Pancreas (tissue), 10 donors: Measurements from ENCODE around the gene BANF2. TPM values are rescaled to one million over a fixed set of nuclear protein-coding genes. Genes with fewer than 3 reads are reported as not detected.

ENCODE experiments used
- ATAC-seq, 4 donors: fragments of 200-7000 bp; cut with Tn5 transposase; one replicate each; pipeline versions ENCODE4 v1.8.0 to v1.9.1; 2020; ENCODE audit warnings: mild to moderate bottlenecking in 4 of 4, moderate library complexity in 4 of 4
- DNase-seq, 6 donors: peaks; one replicate each; pipeline ENCODE4 v3.0.0-alpha.2; 2020
- FAIRE-seq: peaks from 2 replicates; lab custom pipeline; 2012; peaks lifted over from hg19 to GRCh38; lab: Jason Lieb, UNC
- H3K27ac ChIP-seq, 4 donors: fragments of 200-600 bp; sonication (generic); 1 replicate in 3 of 4; 2 replicates in 1 of 4; pipeline versions ENCODE4 v1.5.0 to v1.8.0; 2020
- H3K27me3 ChIP-seq, 4 donors: fragments of 200-600 bp; one replicate each; pipeline ENCODE4 v1.8.0; 2021
- H3K36me3 ChIP-seq, 3 donors: fragments of 200-600 bp; sonication (generic) in 1 of 3; one replicate each; pipeline versions ENCODE4 v1.5.0 to v1.8.0; 2020 to 2021
- H3K4me1 ChIP-seq, 3 donors: fragments of 200-600 bp; one replicate each; pipeline ENCODE4 v1.8.0; 2021
- H3K4me3 ChIP-seq, 4 donors: fragments of 200-600 bp; sonication (generic) in 2 of 4; one replicate each; pipeline versions ENCODE4 v1.5.0 to v1.8.0; 2020 to 2021
- H3K9me3 ChIP-seq, 4 donors: fragments of 200-600 bp; one replicate each; pipeline ENCODE4 v1.8.0; 2021
- CTCF ChIP-seq, 4 donors: fragments of 200-600 bp; sonication (generic) in 3 of 4; IDR thresholded peaks; one replicate each; pipeline versions ENCODE4 v1.5.0 to v1.8.0; 2021; ENCODE audit warnings: antibody characterized with exemption in 4 of 4
- WGBS, 2 donors: extraction: QIAGEN DNeasy Blood & Tissue Kit; methylation state at CpG; one replicate each; pipeline ENCODE4 v1.1.7; 2013; 5-methylcytosine and 5-hydroxymethylcytosine counted together
- intact Hi-C, 3 donors: fragments of 100-400 bp; cut with DNase I; formaldehyde crosslinking; loops; one replicate each; pipeline versions ENCODE4 v1.11.1 to v1.14.2; 2022
- polyA plus RNA-seq, 2 donors: library from polyadenylated mRNA; stranded (reverse); fragments of 200-250 nt; gene quantifications; one replicate each; pipeline ENCODE4 v1.2.3, GENCODE V29; 2013
- total RNA-seq, 6 donors: library from RNA; stranded (reverse); fragmentation: NEBNext Ultra II Directional in 4 of 6; extraction: Animal tissue kit (Norgen Biotek cat#: 25700) in 4 of 6; gene quantifications; one replicate each; pipeline versions ENCODE4 v1.2.1 to v1.2.4, GENCODE V29; 2021 to 2023
- donor health status: healthy with polysubstance abuse.
- donor health status: DM: no; HTN: no; CAD: no; lungs with moderate emphysema.
- donor health status: DM: no; HTN: no; CAD: no.
- donor health status: control.
- donor health status: control.
- donor health status: Bipolar disorder and iron deficiency.
- donor health status: DM: yes; HTN: yes; CAD: no.
- donor health status: DM: no; HTN: no; CAD: no.
- donor health status: DM: no; HTN: no; CAD: no.
- donor health status: DM: yes; HTN: yes; CAD: no.

Gene BANF2
- total and polyA plus RNA-seq, 8 donors, result 0.59 to 6.4 (median 1.5) TPM

- intact Hi-C loops, result loop anchor here in 1 of 3 donors (10.0 kb wide), 1 partner anchor 204 kb away; no protein-coding TSS in a partner anchor
- FAIRE-seq, result no peak
- peak; percentile 5 to 28 (median 19) for ATAC-seq
- peaks cover 31 to 49% (median 45%) of the 10 kb centered on the region in 3 donors for H3K4me1 ChIP-seq
- peak; percentile 77 to 95 (median 90) for DNase-seq
- peak in 1 of 4 donors; percentile 44 for TF ChIP-seq CTCF (IDR thresholded peaks at IDR 0.05)
- 0% methylated on average over 75 to 110 of the region's 110 CpGs for WGBS, 2 donors
- H3K4me3 ChIP-seq, result peak overlapping the region; percentile 45 to 87 (median 84)
- H3K27ac ChIP-seq, result peak overlapping the region; percentile 95 to 97 (median 96)
- H3K9me3 ChIP-seq, result no peaks in the 10 kb centered on the region
- no peaks in the 10 kb centered on the region for H3K27me3 ChIP-seq
- peaks cover 0 to 16% (median 0%) of the 10 kb centered on the region in 3 donors for H3K36me3 ChIP-seq
These were observed 18.7 kb upstream of the BANF2 start for GRCh38 chr20:17680836-17681725.

- H3K27ac ChIP-seq, result peak overlapping the region; percentile 95 to 97 (median 96)
- H3K4me1 ChIP-seq, result peaks cover 24 to 43% (median 40%) of the 10 kb centered on the region in 3 donors
- peak overlapping the region; percentile 65 to 87 (median 84) for H3K4me3 ChIP-seq
- no peak for TF ChIP-seq CTCF (IDR thresholded peaks at IDR 0.05)
- intact Hi-C loops, result loop anchor here in 1 of 3 donors (10.0 kb wide), 1 partner anchor 203 kb away; no protein-coding TSS in a partner anchor
- 1% methylated on average over 42 to 65 of the region's 65 CpGs for WGBS, 2 donors
- no peaks in the 10 kb centered on the region for H3K9me3 ChIP-seq
- no peak for DNase-seq
- H3K36me3 ChIP-seq, result peaks cover 0 to 12% (median 0%) of the 10 kb centered on the region in 3 donors
- H3K27me3 ChIP-seq, result no peaks in the 10 kb centered on the region
- no peak for FAIRE-seq
- ATAC-seq, result peak in 1 of 4 donors; percentile 0
These were observed 18.1 kb upstream of the BANF2 start for GRCh38 chr20:17681726-17682102.

GRCh38 chr20:17682103-17682888 is 17.5 kb upstream of the BANF2 start, which contains the start of gene RRBP1:
TSS of gene RRBP1 (minus strand) at chr20:17682242. CDS start at chr20:17660507, 21,735 bp downstream.
- DNase-seq (peak; percentile 98 to 100 (median 99)), FAIRE-seq (no peak), ATAC-seq (peak; percentile 76 to 89 (median 83))
- Histone ChIP-seq H3K9me3 (no peaks in the 10 kb centered on the region), H3K4me3 (peak within 1 kb of the TSS; percentile 65 to 87 (median 84)), H3K27ac (peak within 1 kb of the TSS; percentile 95 to 97 (median 96)), H3K4me1 (peaks cover 21 to 41% (median 34%) of the 10 kb centered on the region in 3 donors), H3K36me3 (peaks cover 0 to 6% (median 0%) of the 10 kb centered on the region in 3 donors), H3K27me3 (no peaks in the 10 kb centered on the region)
- TF ChIP-seq CTCF (IDR thresholded peaks at IDR 0.05), result peak; percentile 15 to 57 (median 28)
- intact Hi-C loops, result loop anchor here in 1 of 3 donors (10.0 kb wide), 1 partner anchor 203 kb away; no protein-coding TSS in a partner anchor
- WGBS, 2 donors, result 0% methylated on average over 71 to 79 of the region's 79 CpGs

GRCh38 chr20:17682889-17683198 is 16.9 kb upstream of the BANF2 start:
- Histone ChIP-seq H3K27ac (peak overlapping the region; percentile 64 to 97 (median 92)), H3K4me3 (peak overlapping the region; percentile 6 to 87 (median 58)), H3K4me1 (peaks cover 21 to 38% (median 31%) of the 10 kb centered on the region in 3 donors), H3K27me3 (no peaks in the 10 kb centered on the region), H3K36me3 (peaks cover 0 to under 1% (median 0%) of the 10 kb centered on the region in 3 donors), H3K9me3 (no peaks in the 10 kb centered on the region)
- intact Hi-C loops, result loop anchor here in 1 of 3 donors (10.0 kb wide), 1 partner anchor 202 kb away; no protein-coding TSS in a partner anchor
- DNase-seq, result no peak
- no peak for TF ChIP-seq CTCF (IDR thresholded peaks at IDR 0.05)
- ATAC-seq, result no peak
- FAIRE-seq, result no peak
- 5 to 6% methylated on average over 10 of the region's 10 CpGs for WGBS, 2 donors
